ENCODE data around the gene EVL.

EVL gene

DNA sequence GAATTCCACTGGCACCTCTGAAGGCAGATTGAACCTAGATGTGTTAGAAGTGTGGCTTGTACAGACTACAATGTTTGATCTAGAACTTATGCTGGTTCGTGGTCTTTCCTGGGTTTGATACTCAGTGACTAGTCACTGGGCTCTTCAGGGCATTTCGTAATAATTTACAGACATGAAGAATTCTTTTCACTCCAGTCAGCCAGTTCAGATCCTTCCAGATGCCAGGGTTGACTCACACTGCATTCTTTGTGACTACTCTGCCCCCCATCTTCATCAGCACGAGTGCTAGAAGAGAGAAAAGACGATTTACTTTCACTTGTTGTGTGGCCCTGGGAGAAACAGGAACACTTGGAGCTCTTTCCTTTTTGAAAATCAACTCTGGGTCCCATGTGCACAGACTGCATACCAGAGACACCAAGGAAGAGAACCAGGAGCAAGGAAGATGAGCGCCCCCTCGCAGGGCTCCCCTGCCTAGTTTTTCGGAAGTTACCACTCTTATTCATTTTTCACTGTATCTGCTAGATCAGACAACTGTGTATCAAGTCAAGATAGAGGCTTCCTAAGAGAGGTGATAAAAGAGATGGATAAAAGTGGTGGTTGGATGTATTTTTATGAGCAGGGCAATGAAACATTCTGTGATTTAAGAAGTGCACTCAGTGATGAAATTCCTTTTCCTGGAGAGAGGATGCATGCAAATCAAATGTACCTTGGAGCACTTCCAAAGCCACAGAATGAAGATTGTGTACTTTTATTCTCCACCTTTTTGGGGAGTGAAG lies 33.5 kb upstream of the EVL start:
- peak; percentile 100 for FAIRE-seq
- peak; percentile 72 for DNase-seq (ENCODE audit: insufficient read length, low spot score)
- TF ChIP-seq POLR2A (IDR thresholded peaks at IDR 0.05; ENCODE audit: low read depth, low read length): no peak

DNA sequence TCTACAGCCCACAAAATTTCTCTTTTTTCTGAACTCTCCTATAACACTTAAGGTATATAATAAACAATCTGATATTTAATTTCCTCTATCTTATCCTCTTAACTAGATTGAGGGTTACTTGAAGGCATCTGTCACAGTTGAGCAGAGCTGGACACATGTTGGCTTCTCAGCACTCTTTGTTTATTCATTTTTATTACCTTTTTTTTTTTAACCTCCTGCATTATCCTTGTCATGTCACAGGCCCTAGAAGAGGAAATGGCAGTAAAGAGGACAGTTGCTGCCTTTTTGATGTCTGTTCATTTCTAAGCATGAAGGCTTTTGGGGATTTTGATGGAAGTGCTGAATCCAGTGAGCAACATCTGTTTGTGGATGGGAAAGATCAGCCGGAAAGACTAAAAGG lies 32.5 kb upstream of the EVL start:
- no peak for DNase-seq (ENCODE audit: insufficient read length, low spot score)
- TF ChIP-seq POLR2A (IDR thresholded peaks at IDR 0.05; ENCODE audit: low read depth, low read length): no peak
- FAIRE-seq: no peak

DNA sequence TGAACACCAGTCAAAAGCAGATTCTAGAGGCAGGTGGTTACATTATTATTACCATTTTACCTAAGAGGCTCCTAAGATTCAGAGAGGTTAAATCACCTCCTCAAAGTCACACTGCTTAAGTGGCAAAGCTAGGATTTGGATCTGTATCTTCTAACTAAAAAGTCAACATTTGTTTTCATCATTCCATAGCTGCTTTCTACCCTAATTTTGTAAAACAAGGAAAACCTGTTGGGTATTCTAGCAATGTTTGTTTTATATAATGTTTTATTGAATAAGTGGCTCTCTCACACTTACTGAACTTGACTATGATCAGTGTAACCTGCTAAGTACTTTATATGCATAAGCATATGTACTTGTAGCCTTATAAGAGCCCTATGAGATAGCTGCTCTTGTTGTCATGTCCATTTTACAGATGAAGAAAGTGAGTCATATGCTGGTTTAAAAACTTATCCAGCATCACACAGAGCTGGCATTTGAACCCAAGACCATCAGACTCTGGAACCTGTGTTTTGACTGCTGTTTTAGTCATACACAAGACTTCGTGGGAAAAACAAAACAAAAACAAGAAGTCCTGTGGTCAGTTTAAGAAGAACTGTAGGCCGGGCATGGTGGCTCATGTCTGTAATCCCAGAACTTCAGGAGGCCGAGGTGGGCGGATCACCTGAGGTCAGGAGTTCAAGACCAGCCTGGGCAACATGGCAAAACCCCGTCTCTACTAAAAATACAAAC lies 31.7 kb upstream of the EVL start:
- DNase-seq (ENCODE audit: insufficient read length, low spot score): no peak
- no peak for TF ChIP-seq POLR2A (IDR thresholded peaks at IDR 0.05; ENCODE audit: low read depth, low read length)
- FAIRE-seq: no peak

DNA sequence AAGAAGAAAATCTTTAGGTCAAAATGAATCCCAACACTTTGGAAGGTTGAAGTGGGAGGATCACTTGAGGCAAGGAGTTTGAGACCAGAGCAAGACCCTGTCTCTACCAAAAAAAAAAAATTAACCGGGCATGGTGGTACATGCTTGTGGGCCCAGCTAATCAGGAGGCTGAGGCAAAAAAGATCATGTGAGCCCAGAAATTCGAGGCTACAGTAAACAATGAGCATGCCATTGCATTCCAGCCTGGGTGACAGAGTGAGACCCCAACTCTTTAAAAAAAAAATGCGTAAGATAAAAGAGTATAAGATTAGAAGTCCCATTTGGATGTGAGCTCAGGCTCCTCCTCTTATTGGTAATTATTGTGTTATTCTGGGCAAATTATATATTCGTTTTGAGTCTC lies 30.8 kb upstream of the EVL start:
- FAIRE-seq (no peak), DNase-seq (ENCODE audit: insufficient read length, low spot score) (no peak)
- TF ChIP-seq POLR2A (IDR thresholded peaks at IDR 0.05; ENCODE audit: low read depth, low read length): no peak

- no peak for DNase-seq (ENCODE audit: insufficient read length, low spot score)
- no peak for FAIRE-seq
- TF ChIP-seq POLR2A (IDR thresholded peaks at IDR 0.05; ENCODE audit: low read depth, low read length): no peak
Observed at GRCh38 chr14:100034961-100035500, 30.2 kb upstream of the EVL start.

DNA sequence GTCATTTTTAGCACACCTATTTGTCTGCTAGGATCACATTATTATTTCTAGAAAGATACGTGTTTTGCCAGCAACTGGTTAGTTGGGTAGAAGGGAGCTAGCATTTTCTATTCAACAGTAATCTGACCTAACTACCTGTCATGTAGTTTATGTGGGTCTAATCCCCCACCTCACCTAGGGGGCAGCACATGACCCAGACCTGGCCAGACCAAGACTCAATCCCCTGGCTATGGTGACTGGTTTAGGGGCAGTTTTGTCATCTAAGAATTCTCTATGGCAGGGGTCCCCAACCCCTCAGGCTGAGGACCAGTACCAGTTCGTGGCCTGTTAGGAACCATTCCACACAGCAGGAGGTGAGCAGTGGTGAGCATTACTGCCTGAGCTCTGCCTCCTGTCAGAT lies 29.5 kb upstream of the EVL start:
- FAIRE-seq (no peak), DNase-seq (ENCODE audit: insufficient read length, low spot score) (no peak)
- TF ChIP-seq POLR2A (IDR thresholded peaks at IDR 0.05; ENCODE audit: low read depth, low read length): no peak

DNA sequence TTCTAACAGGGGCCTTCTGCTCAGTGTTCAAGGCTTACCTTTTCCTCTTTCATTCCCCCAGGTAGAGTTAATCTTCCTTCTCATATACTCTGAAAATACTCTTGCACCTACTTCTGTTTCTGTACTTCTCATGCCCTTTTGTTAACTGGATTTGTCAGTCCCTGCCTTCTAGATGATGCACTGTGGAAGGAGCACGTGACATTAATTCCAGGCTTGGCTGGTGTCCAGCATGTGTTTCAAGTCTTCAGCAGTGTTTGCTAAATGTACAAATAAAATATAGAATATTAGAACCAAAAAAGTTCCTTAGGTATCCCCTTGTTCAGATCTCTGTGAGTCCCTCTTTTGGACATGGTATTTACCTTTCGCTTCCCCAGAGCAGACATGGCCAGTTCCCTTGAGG lies 27.9 kb upstream of the EVL start:
- no peak for TF ChIP-seq POLR2A (IDR thresholded peaks at IDR 0.05; ENCODE audit: low read depth, low read length)
- DNase-seq (ENCODE audit: insufficient read length, low spot score) (no peak), FAIRE-seq (no peak)

DNA sequence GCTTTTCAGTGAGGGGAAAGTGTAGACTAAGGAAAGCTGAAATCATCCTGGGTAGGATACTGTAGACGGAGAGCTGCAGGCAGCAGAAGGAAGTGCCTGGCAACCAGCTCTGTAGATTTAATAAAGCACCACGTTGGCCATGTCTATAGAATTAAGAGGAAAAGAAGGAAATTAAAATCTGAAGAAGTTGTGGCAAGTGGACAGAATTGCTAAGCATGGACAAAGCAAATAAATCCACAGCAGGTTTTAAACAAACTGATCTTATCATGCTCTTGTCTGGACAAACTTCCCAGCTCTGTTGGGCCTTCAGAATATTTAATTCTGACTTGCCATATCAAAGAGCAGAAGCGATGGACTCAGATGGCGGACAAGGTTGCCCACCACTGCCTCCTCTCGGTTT lies 27.2 kb upstream of the EVL start:
- DNase-seq (ENCODE audit: insufficient read length, low spot score): no peak
- no peak for TF ChIP-seq POLR2A (IDR thresholded peaks at IDR 0.05; ENCODE audit: low read depth, low read length)
- no peak for FAIRE-seq

GRCh38 chr14:100039903-100040302 lies 25.3 kb upstream of the EVL start:
- TF ChIP-seq POLR2A (IDR thresholded peaks at IDR 0.05; ENCODE audit: low read depth, low read length): no peak
- DNase-seq (ENCODE audit: insufficient read length, low spot score): no peak
- FAIRE-seq: no peak

DNA sequence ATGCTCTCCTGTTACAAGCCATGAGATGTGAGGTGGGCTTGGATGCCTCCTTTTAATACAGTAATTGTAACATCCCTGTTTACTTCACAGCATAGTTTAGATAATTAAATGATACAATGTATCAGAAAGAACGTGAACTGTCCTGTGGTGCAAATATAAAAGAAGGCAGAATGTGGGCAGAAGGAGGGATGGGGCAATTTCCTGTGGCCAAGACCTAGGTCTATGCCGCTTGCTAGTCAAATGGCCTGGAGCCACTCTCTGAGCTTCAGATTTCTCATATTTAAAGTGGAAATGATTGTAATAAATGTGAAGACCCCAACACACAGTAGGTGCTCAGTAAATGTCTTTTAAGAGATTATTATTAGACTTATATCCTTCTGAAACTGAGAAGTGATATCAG lies 24.0 kb upstream of the EVL start:
- TF ChIP-seq POLR2A (IDR thresholded peaks at IDR 0.05; ENCODE audit: low read depth, low read length): no peak
- FAIRE-seq: no peak
- no peak for DNase-seq (ENCODE audit: insufficient read length, low spot score)

- no peak for DNase-seq (ENCODE audit: insufficient read length, low spot score)
- no peak for FAIRE-seq
- TF ChIP-seq POLR2A (IDR thresholded peaks at IDR 0.05; ENCODE audit: low read depth, low read length): no peak
Observed at GRCh38 chr14:100042286-100042685, 22.9 kb upstream of the EVL start.

DNA sequence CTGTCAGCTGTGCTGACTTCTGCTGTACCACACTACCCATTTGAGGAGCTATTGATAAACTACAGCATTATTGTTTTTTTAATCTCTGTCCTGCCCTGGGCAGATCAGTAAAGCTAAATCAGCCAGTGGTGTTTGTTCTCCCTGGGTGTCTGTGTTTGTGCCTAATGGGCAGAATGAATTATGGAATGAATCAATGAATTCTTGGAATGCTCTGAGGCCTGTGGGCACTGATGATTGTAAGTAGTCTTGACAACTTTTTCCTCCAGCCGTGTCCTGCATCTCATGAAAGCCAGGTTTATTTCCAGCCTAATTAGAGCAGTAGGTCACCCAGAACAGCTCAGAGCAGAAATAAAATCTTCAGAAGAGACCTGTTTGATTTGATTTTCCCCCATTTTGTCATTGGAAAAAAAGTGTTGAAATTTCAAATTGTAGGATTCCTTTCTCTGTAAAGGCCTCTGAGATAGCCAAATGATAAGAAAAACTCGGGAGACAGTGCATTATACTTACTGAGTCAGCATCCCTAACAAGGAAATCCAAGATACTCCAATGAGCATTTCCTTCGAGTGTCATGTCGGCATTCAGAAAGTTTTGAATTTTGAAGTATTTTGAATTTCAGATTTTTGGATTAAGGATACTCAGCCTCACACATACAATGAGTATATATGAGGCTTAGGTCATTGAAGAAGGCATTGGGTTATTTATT lies 19.4 kb upstream of the EVL start:
- TF ChIP-seq POLR2A (IDR thresholded peaks at IDR 0.05; ENCODE audit: low read depth, low read length): no peak
- no peak for DNase-seq (ENCODE audit: insufficient read length, low spot score)
- peak; percentile 6 for FAIRE-seq

DNA sequence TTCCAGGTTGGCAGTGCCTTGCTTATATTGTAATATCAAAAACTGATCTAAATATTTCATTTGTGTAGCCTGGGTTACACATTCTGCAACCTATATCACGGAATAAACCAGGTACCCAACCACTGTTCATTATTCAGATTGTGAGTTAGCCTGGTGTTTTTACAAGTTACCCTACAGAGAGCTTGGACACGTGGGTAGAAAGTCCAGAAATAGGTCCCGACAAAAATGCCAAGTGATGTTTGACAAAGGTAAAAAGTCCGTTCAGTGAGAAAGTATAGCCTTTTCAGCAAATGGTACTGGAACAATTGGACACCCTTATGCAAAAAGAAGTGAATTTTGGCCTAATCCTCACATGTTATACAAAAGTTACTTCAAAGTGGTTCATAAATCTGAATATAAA lies 17.6 kb upstream of the EVL start:
- TF ChIP-seq POLR2A (IDR thresholded peaks at IDR 0.05; ENCODE audit: low read depth, low read length): no peak
- FAIRE-seq (no peak), DNase-seq (ENCODE audit: insufficient read length, low spot score) (no peak)

- DNase-seq (ENCODE audit: insufficient read length, low spot score) (no peak), FAIRE-seq (no peak)
Observed at GRCh38 chr14:100048786-100049185, 16.4 kb upstream of the EVL start.

More at GRCh38 chr14:100048786-100049185, 16.4 kb upstream of the EVL start:
- no peak for TF ChIP-seq POLR2A (IDR thresholded peaks at IDR 0.05; ENCODE audit: low read depth, low read length)
